NT2/D1 (cell line): Measurements from ENCODE around the gene PODN.

ENCODE experiments used
- DNase-seq: peaks from one replicate; pipeline ENCODE4 v3.0.0-alpha.2; 2011; ENCODE audit warnings: low read depth, low spot score
- H3K27me3 ChIP-seq: 2 replicates; pipeline ENCODE4 v1.6.0; 2011; ENCODE audit warnings: mild to moderate bottlenecking; ENCODE audit not compliant: insufficient read length, insufficient read depth
- H3K36me3 ChIP-seq: 2 replicates; pipeline ENCODE4 v1.6.1; 2011; ENCODE audit warnings: mild to moderate bottlenecking, low read length, mixed read lengths; ENCODE audit not compliant: insufficient read depth, insufficient read length
- H3K4me1 ChIP-seq: 2 replicates; pipeline ENCODE4 v1.5.1; 2011; ENCODE audit not compliant: insufficient read depth, insufficient read length
- H3K4me3 ChIP-seq: 2 replicates; pipeline ENCODE4 v1.5.1; 2011; ENCODE audit warnings: low read depth; ENCODE audit not compliant: insufficient read length
- H3K9ac ChIP-seq: 2 replicates; pipeline ENCODE4 v1.6.0; 2011; ENCODE audit warnings: low read depth; ENCODE audit not compliant: insufficient read length
- H3K9me3 ChIP-seq: 2 replicates; pipeline ENCODE4 v1.5.1; 2011; ENCODE audit warnings: mild to moderate bottlenecking, low read length; ENCODE audit not compliant: insufficient read depth
- SUZ12 ChIP-seq: IDR thresholded peaks from 2 replicates; pipeline ENCODE4 v1.6.1; 2011; ENCODE audit not compliant: insufficient read length, insufficient read depth; ENCODE audit errors: extremely low read depth
- YY1 ChIP-seq: IDR thresholded peaks from 2 replicates; pipeline ENCODE4 v1.6.1; 2011; ENCODE audit not compliant: insufficient read length, insufficient read depth
- ZNF274 ChIP-seq: IDR thresholded peaks from 2 replicates; pipeline ENCODE4 v1.6.1; 2011; ENCODE audit warnings: mild to moderate bottlenecking, low read depth, low read length

PODN gene

DNA sequence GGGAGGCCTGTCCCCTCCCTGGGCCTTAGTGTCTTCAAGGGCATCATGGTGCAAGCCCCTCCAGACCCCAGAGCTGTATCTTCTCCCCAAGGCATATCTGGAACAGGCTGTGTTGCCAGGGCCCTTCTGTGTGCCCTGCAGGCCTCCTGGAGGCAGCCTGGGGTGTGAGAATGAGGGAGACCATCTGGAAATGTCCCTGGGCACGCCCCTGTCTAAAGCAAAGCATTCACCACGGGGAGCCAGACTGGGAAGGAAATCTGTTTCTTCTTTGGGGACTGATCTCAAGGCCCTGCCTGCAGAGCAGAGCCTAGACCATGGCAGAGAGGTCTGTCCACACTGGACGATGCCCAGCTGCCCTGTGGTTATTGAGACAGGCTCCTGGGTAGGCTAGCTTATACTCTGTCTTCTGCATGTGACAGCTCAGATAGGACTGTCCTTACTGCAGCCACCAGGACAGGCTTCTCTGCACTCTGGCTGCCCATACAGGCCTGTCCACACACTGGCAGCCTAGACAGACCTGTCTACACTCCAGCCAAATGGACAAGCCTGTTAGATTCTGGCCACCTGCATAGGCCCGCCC is 24.6 kb downstream of the PODN start:
- no peak for DNase-seq
- TF ChIP-seq ZNF274 (no peak), YY1 (no peak), SUZ12 (no peak)
- no peaks in the 10 kb centered on the region for H3K9me3 ChIP-seq
- H3K9ac ChIP-seq, result peak overlapping the region; percentile 21
- H3K4me1 ChIP-seq, result peaks cover 28% of the 10 kb centered on the region
- no peaks in the 10 kb centered on the region for H3K36me3 ChIP-seq
- H3K4me3 ChIP-seq, result no peak overlapping the region
- H3K27me3 ChIP-seq, result no peaks in the 10 kb centered on the region

DNA sequence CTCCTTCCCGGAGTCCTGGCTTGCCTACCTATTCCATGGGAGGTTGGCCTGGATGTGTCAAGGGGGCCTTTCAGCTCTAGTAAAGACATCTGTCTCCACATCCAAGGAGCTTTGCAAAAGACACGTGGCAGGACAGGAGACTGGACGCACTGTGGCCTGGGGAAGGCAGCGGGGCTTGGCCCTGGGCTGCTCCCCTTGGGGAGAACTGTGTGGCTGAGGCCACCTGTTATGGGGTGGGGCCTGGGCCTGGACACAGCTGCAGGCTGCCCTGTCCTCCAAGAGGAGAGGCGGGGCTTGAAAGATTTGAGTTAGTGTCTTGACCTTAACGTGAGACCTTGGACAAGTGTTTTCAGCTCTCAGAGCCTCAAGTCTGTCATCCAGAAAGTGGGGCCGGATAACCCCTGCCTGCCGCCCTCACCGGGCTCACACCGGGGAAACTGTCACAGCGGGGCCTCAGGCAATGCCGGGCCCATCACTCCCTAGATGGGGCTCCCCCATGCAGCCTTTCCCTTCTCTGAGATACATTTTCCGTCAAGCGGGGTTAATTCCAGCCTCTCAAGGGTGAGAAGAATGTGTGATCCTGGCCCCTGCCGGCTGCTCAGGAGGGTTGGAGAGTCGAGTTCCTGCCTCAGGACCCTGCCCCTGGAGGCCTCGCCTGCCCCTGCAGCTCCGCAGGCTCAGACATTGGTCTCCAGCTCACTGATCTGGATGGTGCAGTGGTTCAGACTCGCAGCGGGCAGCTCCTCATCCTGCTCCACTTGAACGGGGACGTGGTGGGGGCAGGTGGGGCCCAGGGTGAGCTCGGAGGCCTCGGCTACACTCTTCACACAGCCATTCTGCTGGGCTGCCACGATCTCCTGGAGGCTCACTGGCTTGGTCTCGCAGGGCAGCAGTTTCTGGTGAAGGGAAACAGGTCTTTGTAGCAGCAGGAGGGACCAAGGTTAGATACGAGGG is 25.6 kb downstream of the PODN start:
- no peaks in the 10 kb centered on the region for H3K27me3 ChIP-seq
- H3K4me3 ChIP-seq, result no peak overlapping the region
- H3K36me3 ChIP-seq, result no peaks in the 10 kb centered on the region
- DNase-seq, result peak; percentile 47
- H3K9ac ChIP-seq, result no peak overlapping the region
- TF ChIP-seq SUZ12 (no peak), ZNF274 (no peak), YY1 (no peak)
- H3K4me1 ChIP-seq, result peaks cover 18% of the 10 kb centered on the region
- H3K9me3 ChIP-seq, result no peaks in the 10 kb centered on the region

DNA sequence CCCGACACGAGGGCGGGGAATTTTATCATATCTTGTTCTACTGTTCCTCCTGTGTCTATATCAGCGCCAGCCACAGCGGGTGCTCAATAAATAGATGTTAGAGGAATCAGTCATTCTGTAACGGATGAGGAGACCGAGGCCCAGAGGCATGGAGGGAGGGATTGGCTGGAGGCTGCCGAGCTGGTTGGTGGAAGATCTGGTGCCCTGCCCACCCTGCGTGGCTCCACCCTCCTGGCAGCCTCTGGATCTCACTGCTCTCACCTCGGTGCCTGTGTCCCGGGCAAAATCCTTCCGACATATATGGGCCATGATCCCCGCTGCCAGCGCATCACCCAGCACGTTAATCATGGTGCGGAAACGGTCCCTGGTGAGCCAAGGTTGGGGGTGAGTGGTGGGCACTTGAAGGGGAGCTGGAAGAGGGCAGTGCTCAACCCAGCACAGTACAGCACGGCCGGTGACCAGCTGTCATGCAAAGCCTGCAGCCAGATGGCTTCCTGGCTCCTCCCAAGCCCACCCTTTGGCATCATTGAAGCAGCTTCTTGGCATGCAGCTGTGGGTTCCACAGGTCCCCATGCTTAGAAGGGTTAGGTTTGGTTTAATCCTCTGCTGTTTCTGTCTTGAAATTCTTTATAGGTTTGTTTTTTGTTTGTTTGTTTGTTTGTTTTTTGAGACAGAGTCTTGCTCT is 26.7 kb downstream of the PODN start:
- no peak for DNase-seq
- H3K27me3 ChIP-seq, result no peaks in the 10 kb centered on the region
- H3K4me3 ChIP-seq, result no peak overlapping the region
- TF ChIP-seq YY1 (no peak), ZNF274 (no peak), SUZ12 (no peak)
- no peaks in the 10 kb centered on the region for H3K9me3 ChIP-seq
- H3K4me1 ChIP-seq, result peaks cover 17% of the 10 kb centered on the region
- no peaks in the 10 kb centered on the region for H3K36me3 ChIP-seq
- H3K9ac ChIP-seq, result no peak overlapping the region

DNA sequence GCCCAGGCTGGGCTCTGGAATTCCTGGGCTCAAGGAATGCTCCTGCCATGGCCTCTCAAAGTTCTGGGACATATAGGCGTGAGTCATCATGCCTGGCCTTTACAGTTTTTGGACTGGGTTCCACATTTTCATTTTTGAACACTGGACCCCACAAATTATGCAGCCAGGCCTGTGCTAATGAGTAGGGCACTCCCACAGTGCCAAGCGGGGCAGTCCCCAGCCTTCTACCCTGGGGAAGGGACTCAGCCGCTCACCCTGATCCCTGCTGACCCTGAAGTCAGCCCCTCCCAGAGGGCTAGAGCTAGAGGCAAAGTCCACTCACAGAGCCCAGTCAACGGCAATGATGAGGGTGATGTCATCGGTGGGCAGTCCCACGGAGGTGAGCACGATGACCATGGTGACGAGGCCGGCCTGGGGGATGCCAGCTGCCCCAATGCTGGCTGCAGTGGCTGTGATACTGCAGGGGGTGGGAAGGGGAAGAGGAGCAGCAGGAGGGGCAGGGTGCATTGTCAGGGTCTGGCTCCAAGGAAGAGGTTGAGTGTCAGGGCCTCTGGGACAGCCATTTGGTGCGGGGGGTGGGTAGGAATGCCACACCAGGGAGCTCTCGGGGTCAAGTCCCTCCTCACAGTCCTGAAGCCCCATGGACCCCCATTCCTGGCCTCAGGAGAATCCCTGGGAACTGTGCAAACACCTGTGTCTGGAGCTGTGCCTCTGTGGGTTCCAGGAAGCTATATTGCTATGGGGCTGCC is 27.6 kb downstream of the PODN start:
- no peak for TF ChIP-seq YY1
- no peak for TF ChIP-seq ZNF274
- TF ChIP-seq SUZ12, result no peak
- no peak for DNase-seq
- Histone ChIP-seq H3K4me1 (peaks cover 18% of the 10 kb centered on the region), H3K4me3 (no peak overlapping the region), H3K9ac (no peak overlapping the region), H3K36me3 (no peaks in the 10 kb centered on the region), H3K27me3 (no peaks in the 10 kb centered on the region), H3K9me3 (no peaks in the 10 kb centered on the region)

DNA sequence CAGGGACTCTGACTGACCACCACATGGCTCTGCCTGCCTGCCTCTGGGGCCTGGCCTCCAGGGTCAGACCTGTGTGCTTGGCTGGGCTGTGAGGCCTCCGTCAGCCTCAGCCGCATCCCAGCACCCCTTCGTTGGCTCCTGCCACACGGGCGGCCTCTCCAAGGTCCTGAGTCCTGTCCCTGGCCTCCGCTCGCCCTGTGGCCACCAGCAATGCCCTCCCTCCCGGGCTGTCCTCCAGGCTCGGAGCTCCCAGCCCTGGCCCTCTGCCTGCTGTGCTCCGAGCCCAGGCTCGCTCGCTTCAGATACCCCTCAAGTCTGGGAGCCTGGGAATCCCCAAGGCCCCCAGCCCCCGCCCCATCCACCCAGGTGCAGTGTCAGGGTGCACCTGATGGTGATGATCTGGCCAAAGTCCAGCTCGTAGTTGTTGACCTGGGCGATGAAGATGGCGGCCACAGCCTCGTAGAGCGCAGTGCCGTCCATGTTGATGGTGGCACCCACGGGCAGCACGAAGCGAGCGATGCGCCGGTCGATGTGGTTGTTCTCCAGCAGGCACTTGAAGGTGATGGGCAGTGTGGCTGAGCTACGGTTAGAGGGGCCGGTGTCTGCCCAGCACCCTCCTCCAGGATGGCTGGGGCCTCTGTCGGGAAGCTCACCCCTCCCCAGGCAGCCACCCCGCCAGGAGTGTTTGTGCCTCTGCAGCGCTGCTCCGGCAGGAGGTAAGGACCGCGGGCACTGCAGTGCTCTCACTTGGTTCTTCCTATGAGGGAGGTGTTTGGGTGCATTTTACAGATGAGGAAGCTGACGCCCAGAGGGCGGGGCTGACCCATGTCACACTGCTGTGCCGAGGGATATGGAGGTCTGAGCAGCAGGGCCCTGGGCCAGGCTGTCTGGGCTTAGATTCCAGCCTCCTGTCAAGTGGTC is 28.5 kb downstream of the PODN start:
- no peak for DNase-seq
- H3K36me3 ChIP-seq, result no peaks in the 10 kb centered on the region
- no peak overlapping the region for H3K9ac ChIP-seq
- TF ChIP-seq YY1 (no peak), SUZ12 (no peak), ZNF274 (no peak)
- peaks cover under 1% of the 10 kb centered on the region; the same call in 1 of the 2 replicates for H3K9me3 ChIP-seq
- H3K4me3 ChIP-seq, result no peak overlapping the region
- peaks cover 18% of the 10 kb centered on the region for H3K4me1 ChIP-seq
- H3K27me3 ChIP-seq, result no peaks in the 10 kb centered on the region

DNA sequence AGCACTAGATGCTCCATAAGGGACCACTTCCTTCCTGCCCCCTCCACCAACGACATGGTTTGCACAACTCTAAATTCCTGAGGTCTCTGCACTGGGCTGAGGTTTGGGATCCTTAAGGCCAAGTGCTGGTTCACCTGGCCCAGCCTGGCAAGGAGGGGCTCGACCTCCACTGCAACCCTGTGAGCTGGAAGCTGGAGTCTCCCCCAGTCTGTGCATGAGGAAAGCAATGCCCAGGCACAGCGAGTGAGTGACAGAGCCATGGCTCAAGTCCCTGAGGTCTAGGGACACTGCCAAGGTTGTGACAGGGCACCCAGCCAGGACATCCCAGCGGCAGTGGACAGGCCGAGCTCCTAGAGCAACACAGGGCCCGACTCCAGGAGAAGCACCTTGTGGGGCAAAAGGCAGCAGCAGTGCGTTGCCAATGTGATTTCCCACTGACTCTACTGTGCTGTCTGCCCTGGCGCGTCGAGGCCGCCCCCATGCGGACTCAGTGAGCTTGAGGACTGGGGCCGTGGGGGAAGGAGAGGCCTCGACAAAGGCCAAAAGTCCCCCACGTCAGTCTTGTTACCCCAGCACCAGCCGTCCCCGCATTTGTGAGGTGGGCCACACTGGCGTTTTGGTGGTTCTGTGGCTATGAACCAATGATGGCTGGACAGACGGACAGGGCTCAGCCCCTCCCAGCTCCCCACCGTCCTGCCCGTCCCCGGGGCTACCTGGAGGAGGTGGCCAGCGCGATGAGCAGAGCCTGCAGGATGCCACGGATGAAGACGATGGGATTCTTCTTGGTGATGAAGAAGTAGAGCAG is 30.0 kb downstream of the PODN start:
- DNase-seq, result no peak
- H3K4me1 ChIP-seq, result peaks cover 18% of the 10 kb centered on the region
- no peak overlapping the region for H3K4me3 ChIP-seq
- H3K27me3 ChIP-seq, result no peaks in the 10 kb centered on the region
- H3K9me3 ChIP-seq, result peaks cover 12% of the 10 kb centered on the region; the same call in 1 of the 2 replicates
- TF ChIP-seq ZNF274, result no peak
- TF ChIP-seq SUZ12, result no peak
- H3K9ac ChIP-seq, result peak overlapping the region; percentile 4
- no peaks in the 10 kb centered on the region for H3K36me3 ChIP-seq
